HCT116 (cell line): ENCODE data around the gene METTL21C. TPM values are rescaled to one million over a fixed set of nuclear protein-coding genes. Genes with fewer than 3 reads are reported as not detected.

Experiments
- ATAC-seq: fragments of 200-7000 bp; cut with Tn5 transposase; 2 replicates; pipeline ENCODE4 v1.9.1; 2020; ENCODE audit warnings: mild to moderate bottlenecking, moderate library complexity
- BruUV-seq: library from RNA; stranded (reverse); fragments of 400-500 nt; replicated peaks from 2 replicates; lab custom pipeline; 2021; lab: Mats Ljungman, UMichigan
- CTCF ChIA-PET: fragments of 300-600 bp; sonication (Branson Sonifier 250); formaldehyde crosslinking; loops from one replicate; lab custom pipeline; 2021; ENCODE audit warnings: antibody characterized with exemption; lab: Charles Lee
- POLR2A ChIA-PET: fragments of 300-600, 350-600 bp; sonication (Branson Sonifier 250); formaldehyde crosslinking; loops from one replicate; lab custom pipeline; 2021; ENCODE audit warnings: antibody characterized with exemption; lab: Charles Lee
- RAD21 ChIA-PET, 2 experiments: fragments of 300-600 bp; sonication (Branson Sonifier 250); formaldehyde crosslinking; loops; one replicate each; lab custom pipeline; 2023; ENCODE audit warnings: low total read pairs in 2 of 2; ENCODE audit not compliant: uncharacterized antibody in 2 of 2, unreplicated experiment in 2 of 2, low non-redundant PET in 1 of 2; lab: Charles Lee
- DNase-seq: peaks from one replicate; pipeline ENCODE4 v3.0.0-alpha.2; 2010; ENCODE audit warnings: low read depth, low spot score
- H2AFZ ChIP-seq: fragments of 200-600 bp; shearing (Covaris generic), sonication (generic); 2 replicates; pipeline ENCODE4 v1.6.1; 2017; ENCODE audit warnings: low read depth, mixed run types, mixed read lengths, antibody characterized with exemption, low read length; ENCODE audit not compliant: poor library complexity, severe bottlenecking
- H3K27ac ChIP-seq: 2 replicates; pipeline ENCODE4 v1.5.1; 2012; ENCODE audit warnings: low read depth, low read length
- H3K27me3 ChIP-seq: fragments of 200-600 bp; sonication (generic); 2 replicates; pipeline ENCODE4 v1.6.1; 2016; ENCODE audit warnings: mixed run types, low read length, mixed read lengths; ENCODE audit not compliant: insufficient read depth
- H3K36me3 ChIP-seq, 2 experiments: fragments of 200-500 bp in 1 of 2; fragments of 200-600 bp in 1 of 2; sonication (Bioruptor generic) in 1 of 2; sonication (generic) in 1 of 2; 2 replicates each; pipeline versions ENCODE4 v1.5.1 to v1.6.1; 2014 to 2016; ENCODE audit warnings: low read length in 2 of 2, inconsistent platforms in 1 of 2, mixed read lengths in 1 of 2, mixed run types in 1 of 2; ENCODE audit not compliant: insufficient read depth in 2 of 2, control insufficient read depth in 1 of 2
- H3K4me1 ChIP-seq, 2 experiments: fragments of 200-600 bp in 1 of 2; sonication (generic) in 1 of 2; 2 replicates each; pipeline versions ENCODE4 v1.5.1 to v1.6.1; 2012 to 2017; ENCODE audit warnings: low read length in 2 of 2, inconsistent platforms in 1 of 2, mild to moderate bottlenecking in 1 of 2, mixed read lengths in 1 of 2, mixed run types in 1 of 2, moderate library complexity in 1 of 2; ENCODE audit not compliant: insufficient read depth in 2 of 2, control insufficient read depth in 1 of 2
- H3K4me2 ChIP-seq: fragments of 200-600 bp; sonication (generic); 2 replicates; pipeline ENCODE4 v1.6.1; 2017; ENCODE audit warnings: mixed run types, low read length, mixed read lengths
- H3K4me3 ChIP-seq, 2 experiments: fragments of 200-600 bp in 1 of 2; sonication (generic) in 1 of 2; replicated peaks in 1 of 2; 2 replicates each; pipeline ENCODE4 v1.5.1; 2011 to 2016; ENCODE audit warnings: low read length in 2 of 2, control low read depth in 1 of 2, low read depth in 1 of 2, mild to moderate bottlenecking in 1 of 2, mixed read lengths in 1 of 2, mixed run types in 1 of 2
- H3K79me2 ChIP-seq: fragments of 200-600 bp; sonication (generic); 2 replicates; pipeline ENCODE4 v1.6.1; 2017; ENCODE audit warnings: mild to moderate bottlenecking, mixed run types, low read length, moderate library complexity, mixed read lengths; ENCODE audit not compliant: insufficient read depth
- H3K9ac ChIP-seq: fragments of 200-600 bp; sonication (generic); 2 replicates; pipeline ENCODE4 v1.6.1; 2016; ENCODE audit warnings: low read length, mixed read lengths
- H3K9me2 ChIP-seq: fragments of 200-600 bp; sonication (generic), shearing (Covaris generic); 2 replicates; pipeline ENCODE4 v1.6.1; 2017; ENCODE audit warnings: mixed run types, mild to moderate bottlenecking, moderate library complexity; ENCODE audit not compliant: insufficient read depth
- H3K9me3 ChIP-seq, 2 experiments: fragments of 200-500 bp in 1 of 2; fragments of 200-600 bp in 1 of 2; sonication (Bioruptor generic) in 1 of 2; sonication (generic) in 1 of 2; 2 replicates each; pipeline ENCODE4 v1.6.1; 2014 to 2017; ENCODE audit warnings: low read length in 2 of 2, mixed read lengths in 2 of 2, inconsistent platforms in 1 of 2, low read depth in 1 of 2, mild to moderate bottlenecking in 1 of 2, mixed run types in 1 of 2, moderate library complexity in 1 of 2; ENCODE audit not compliant: control insufficient read depth in 1 of 2, insufficient read depth in 1 of 2
- H4K20me1 ChIP-seq: fragments of 200-600 bp; sonication (generic), shearing (Covaris generic); 2 replicates; pipeline ENCODE4 v1.6.1; 2017; ENCODE audit warnings: mixed run types, mild to moderate bottlenecking, moderate library complexity; ENCODE audit not compliant: insufficient read depth
- ELF1 ChIP-seq: IDR thresholded peaks from 2 replicates; pipeline ENCODE4 v1.6.1; 2012; ENCODE audit warnings: low read depth, borderline replicate concordance
- EZH2 ChIP-seq: fragments of 200-600 bp; sonication (generic); IDR thresholded peaks from 2 replicates; pipeline ENCODE4 v1.6.1; 2017; ENCODE audit warnings: antibody characterized with exemption, mixed run types
- EZH2phosphoT487 ChIP-seq: fragments of 200-600 bp; IDR thresholded peaks from 2 replicates; pipeline ENCODE4 v1.6.1; 2018; ENCODE audit warnings: antibody characterized with exemption, borderline replicate concordance
- FOSL1 ChIP-seq: IDR thresholded peaks from 2 replicates; pipeline ENCODE4 v1.6.1; 2012; ENCODE audit warnings: low read depth
- SIN3A ChIP-seq: IDR thresholded peaks from 2 replicates; pipeline ENCODE4 v1.6.1; 2012; ENCODE audit warnings: low read depth
- SP1 ChIP-seq: IDR thresholded peaks from 2 replicates; pipeline ENCODE4 v1.6.1; 2012; ENCODE audit warnings: low read depth
- SRF ChIP-seq: IDR thresholded peaks from 2 replicates; pipeline ENCODE4 v1.6.1; 2012; ENCODE audit warnings: low read depth
- YY1 ChIP-seq: IDR thresholded peaks from 2 replicates; pipeline ENCODE4 v1.6.1; 2011; ENCODE audit warnings: low read length, low read depth, moderate library complexity, mild to moderate bottlenecking; ENCODE audit not compliant: insufficient replicate concordance; ENCODE audit errors: extremely low read depth
- intact Hi-C: fragments of 100-400 bp; cut with micrococcal nuclease; formaldehyde crosslinking; loops from 2 replicates; pipeline ENCODE4 v1.10.0; 2022
- total RNA-seq: library from RNA; stranded (reverse); gene quantifications from one replicate; pipeline ENCODE4 v1.2.1, GENCODE V29; 2021; ENCODE audit not compliant: unreplicated experiment
- TF ChIP-seq, protein P1 (sequence below): IDR thresholded peaks from 2 replicates; pipeline ENCODE4 v1.6.1; 2012; ENCODE audit warnings: low read depth
- TF ChIP-seq, protein P2 (sequence below): IDR thresholded peaks from 2 replicates; pipeline ENCODE4 v1.6.1; 2012

The METTL21C gene
- total RNA-seq, 1 experiment from 2014 or later, result not detected

DNA sequence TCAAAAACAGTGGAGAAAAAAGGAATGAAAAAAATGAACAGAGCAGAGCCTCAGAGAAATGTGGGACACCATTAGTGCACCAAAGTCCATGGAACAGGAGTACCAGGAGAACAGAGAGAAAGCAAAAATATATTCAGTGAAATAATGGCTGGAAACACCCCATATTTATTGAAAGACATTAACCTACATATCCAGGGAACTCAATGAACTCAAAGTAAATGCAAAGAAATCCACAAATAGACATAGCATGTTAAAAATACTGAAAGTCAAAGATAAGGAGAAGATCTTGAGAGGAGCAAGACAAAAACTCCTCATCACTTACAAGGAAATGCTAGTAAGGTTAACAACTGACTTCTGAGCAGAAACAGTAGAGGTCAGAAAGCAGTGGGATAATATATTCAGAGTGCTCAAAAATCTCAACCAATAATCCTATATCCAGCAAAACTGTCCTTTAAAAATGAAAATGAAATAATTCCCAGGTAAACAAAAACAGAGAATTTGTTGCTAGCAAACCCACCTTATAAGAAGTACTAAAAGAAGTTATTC is 35.6 kb downstream of the METTL21C start:
- Histone ChIP-seq H3K27me3 (no peaks in the 10 kb centered on the region), H4K20me1 (no peaks in the 10 kb centered on the region), H3K36me3 (peaks cover 11 to 21% of the 10 kb centered on the region in 2 experiments), H3K4me3 (no peak overlapping the region), H3K4me2 (no peak overlapping the region), H3K4me1 (no peaks in the 10 kb centered on the region), H3K9ac (no peak overlapping the region), H3K9me3 (no peaks in the 10 kb centered on the region; a peak in 1 of 4 replicates), H2AFZ (no peak overlapping the region), H3K9me2 (no peaks in the 10 kb centered on the region), H3K27ac (no peak overlapping the region), H3K79me2 (no peaks in the 10 kb centered on the region)
- CTCF ChIA-PET, result no interaction called here
- no TSS peak for BruUV-seq
- DNase-seq (no peak), ATAC-seq (no peak)
- intact Hi-C loops, result no loop called here
- RAD21 ChIA-PET, result no interaction called here
- no peak for TF ChIP-seq YY1
- TF ChIP-seq EZH2, result no peak
- TF ChIP-seq SIN3A, result no peak
- no peak for TF ChIP-seq EZH2phosphoT487
- TF ChIP-seq SRF, result no peak
- TF ChIP-seq SP1, result no peak
- no peak for TF ChIP-seq ELF1
- TF ChIP-seq, protein P1, sequence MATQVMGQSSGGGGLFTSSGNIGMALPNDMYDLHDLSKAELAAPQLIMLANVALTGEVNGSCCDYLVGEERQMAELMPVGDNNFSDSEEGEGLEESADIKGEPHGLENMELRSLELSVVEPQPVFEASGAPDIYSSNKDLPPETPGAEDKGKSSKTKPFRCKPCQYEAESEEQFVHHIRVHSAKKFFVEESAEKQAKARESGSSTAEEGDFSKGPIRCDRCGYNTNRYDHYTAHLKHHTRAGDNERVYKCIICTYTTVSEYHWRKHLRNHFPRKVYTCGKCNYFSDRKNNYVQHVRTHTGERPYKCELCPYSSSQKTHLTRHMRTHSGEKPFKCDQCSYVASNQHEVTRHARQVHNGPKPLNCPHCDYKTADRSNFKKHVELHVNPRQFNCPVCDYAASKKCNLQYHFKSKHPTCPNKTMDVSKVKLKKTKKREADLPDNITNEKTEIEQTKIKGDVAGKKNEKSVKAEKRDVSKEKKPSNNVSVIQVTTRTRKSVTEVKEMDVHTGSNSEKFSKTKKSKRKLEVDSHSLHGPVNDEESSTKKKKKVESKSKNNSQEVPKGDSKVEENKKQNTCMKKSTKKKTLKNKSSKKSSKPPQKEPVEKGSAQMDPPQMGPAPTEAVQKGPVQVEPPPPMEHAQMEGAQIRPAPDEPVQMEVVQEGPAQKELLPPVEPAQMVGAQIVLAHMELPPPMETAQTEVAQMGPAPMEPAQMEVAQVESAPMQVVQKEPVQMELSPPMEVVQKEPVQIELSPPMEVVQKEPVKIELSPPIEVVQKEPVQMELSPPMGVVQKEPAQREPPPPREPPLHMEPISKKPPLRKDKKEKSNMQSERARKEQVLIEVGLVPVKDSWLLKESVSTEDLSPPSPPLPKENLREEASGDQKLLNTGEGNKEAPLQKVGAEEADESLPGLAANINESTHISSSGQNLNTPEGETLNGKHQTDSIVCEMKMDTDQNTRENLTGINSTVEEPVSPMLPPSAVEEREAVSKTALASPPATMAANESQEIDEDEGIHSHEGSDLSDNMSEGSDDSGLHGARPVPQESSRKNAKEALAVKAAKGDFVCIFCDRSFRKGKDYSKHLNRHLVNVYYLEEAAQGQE, result no peak
- TF ChIP-seq, protein P2, sequence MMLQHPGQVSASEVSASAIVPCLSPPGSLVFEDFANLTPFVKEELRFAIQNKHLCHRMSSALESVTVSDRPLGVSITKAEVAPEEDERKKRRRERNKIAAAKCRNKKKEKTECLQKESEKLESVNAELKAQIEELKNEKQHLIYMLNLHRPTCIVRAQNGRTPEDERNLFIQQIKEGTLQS, result no peak
- TF ChIP-seq FOSL1, result no peak
- POLR2A ChIA-PET, result no interaction called here
